ENCODE data around the gene LRRC46. TPM values are rescaled to one million over a fixed set of nuclear protein-coding genes. Genes with fewer than 3 reads are reported as not detected.

Gene LRRC46, protein sequence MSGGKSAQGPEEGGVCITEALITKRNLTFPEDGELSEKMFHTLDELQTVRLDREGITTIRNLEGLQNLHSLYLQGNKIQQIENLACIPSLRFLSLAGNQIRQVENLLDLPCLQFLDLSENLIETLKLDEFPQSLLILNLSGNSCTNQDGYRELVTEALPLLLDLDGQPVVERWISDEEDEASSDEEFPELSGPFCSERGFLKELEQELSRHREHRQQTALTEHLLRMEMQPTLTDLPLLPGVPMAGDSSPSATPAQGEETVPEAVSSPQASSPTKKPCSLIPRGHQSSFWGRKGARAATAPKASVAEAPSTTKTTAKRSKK
- total RNA-seq: 1 to 10 TPM in 2 of 4 donors, under 1 TPM in 1, not detected in 1; 0.44 to 3.2 (median 2.0) TPM

DNA sequence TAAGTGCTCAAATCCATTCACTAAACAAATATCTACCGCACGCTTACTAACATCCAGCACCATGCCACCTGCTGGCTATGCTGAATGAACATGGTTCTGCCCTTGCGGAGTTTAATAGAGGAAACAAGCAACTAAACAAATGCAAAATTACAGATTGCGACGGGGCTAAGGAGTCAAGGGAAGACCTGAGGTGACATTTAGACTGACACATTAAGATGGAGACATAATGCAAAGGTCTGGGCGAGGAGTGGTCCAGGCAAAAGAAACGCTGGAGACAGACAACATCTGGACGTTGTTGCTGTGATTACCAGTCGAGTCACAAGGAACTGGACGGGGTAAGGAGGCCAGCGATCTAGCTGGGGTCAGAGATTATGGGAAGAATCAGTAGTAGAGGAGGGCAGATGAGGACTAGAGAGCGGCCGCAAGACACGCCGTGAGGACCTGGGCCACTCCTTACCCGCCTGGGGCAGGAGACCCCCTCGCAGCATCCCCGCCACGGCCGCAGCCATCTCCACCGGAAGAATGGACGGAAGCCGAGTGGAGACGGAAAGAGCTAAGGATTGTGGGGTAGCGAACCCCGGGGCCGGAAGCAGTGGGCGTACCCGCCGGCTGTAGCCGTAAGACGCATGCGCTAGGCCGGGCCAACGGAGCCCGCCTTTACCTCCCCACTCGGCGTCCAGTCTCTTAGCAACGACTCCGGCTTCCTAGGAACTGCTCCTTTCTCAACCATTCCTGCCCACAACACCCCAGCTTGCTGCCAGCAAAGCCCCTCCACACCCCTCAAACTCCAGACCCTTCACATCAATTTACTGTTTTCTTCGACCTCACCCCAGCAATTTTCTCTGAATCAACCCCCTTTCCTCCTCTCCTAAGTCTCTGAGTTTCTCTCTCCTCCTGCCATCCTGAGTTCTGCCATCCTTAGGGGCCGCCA is at the start of gene LRRC46, which contains the start of gene MRPL10:
LRRC46 (plus strand) TSS at position 668 of the 931 bp plus-strand sequence. CDS start 320 bp downstream, outside the sequence.
MRPL10 (minus strand) TSS at position 539 of the 931 bp plus-strand sequence; CDS start at position 509, 30 bp downstream.
- TF ChIP-seq, protein P1, sequence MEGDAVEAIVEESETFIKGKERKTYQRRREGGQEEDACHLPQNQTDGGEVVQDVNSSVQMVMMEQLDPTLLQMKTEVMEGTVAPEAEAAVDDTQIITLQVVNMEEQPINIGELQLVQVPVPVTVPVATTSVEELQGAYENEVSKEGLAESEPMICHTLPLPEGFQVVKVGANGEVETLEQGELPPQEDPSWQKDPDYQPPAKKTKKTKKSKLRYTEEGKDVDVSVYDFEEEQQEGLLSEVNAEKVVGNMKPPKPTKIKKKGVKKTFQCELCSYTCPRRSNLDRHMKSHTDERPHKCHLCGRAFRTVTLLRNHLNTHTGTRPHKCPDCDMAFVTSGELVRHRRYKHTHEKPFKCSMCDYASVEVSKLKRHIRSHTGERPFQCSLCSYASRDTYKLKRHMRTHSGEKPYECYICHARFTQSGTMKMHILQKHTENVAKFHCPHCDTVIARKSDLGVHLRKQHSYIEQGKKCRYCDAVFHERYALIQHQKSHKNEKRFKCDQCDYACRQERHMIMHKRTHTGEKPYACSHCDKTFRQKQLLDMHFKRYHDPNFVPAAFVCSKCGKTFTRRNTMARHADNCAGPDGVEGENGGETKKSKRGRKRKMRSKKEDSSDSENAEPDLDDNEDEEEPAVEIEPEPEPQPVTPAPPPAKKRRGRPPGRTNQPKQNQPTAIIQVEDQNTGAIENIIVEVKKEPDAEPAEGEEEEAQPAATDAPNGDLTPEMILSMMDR (IDR thresholded peaks at IDR 0.05): peak in 1 of 6 experiments; percentile 26
- TF ChIP-seq POLR2A (IDR thresholded peaks at IDR 0.05): peak in 1 of 2 donors; percentile 77
- Histone ChIP-seq H3K4me1 (peaks cover 11 to 16% of the 10 kb centered on the region in 2 donors), H3K9me3 (no peaks in the 10 kb centered on the region), H3K36me3 (peaks cover 14 to 21% of the 10 kb centered on the region in 2 donors), H3K27ac (peak within 1 kb of the TSS in 1 of 3 donors; percentile 57), H3K27me3 (no peaks in the 10 kb centered on the region), H3K4me3 (replicated peaks in 1 of 3) (peak within 1 kb of the TSS; percentile 36 to 83 (median 77))
- 0 to 1% methylated on average over 36 to 42 of the region's 42 CpGs for WGBS, 2 donors
- DNase-seq: peak; percentile 92 to 93
- intact Hi-C loops (cut with DNase I): no loop called here

DNA sequence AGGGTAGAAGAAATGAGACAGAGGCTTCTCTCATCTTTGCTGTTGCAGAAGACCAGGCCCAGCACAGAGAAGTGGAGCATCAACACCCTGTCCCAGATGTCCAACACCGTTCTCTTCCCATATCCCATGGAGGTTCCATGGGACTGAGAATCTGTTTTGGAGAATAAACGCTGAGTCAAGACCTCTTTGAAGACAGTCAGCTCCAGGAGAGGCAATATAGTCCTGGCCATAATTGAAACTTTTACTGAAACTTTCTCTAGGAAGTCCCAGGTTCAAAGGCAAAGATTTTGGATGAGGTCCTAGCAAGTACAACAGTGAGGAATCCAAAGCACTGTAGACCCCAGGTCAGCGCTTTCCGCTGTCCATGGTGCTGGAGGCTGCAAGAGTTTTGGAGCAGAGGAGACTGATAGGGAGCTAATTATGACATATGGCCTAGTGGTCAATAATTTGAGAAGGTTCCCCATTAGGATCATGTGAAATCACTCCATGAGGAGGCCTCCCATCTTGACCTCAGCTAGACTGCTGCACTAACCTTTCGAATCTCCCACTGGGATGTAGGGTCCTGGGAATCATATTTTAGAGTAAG is 45.8 kb upstream of the LRRC46 start:
- H3K4me1 ChIP-seq: peaks cover 0 to 8% of the 10 kb centered on the region in 2 donors
- DNase-seq: peak in 1 of 2 donors; percentile 32
- 33 to 40% methylated on average over 5 of the region's 5 CpGs for WGBS, 2 donors
- H3K9me3 ChIP-seq: no peaks in the 10 kb centered on the region
- no peak for TF ChIP-seq POLR2A (IDR thresholded peaks at IDR 0.05)
- TF ChIP-seq, protein P1 (IDR thresholded peaks at IDR 0.05): no peak
- no peak overlapping the region for H3K4me3 ChIP-seq (replicated peaks in 1 of 3)
- peaks cover 3% of the 10 kb centered on the region for H3K27me3 ChIP-seq
- no peaks in the 10 kb centered on the region for H3K36me3 ChIP-seq
- no peak overlapping the region for H3K27ac ChIP-seq
- intact Hi-C loops (cut with DNase I): no loop called here

DNA sequence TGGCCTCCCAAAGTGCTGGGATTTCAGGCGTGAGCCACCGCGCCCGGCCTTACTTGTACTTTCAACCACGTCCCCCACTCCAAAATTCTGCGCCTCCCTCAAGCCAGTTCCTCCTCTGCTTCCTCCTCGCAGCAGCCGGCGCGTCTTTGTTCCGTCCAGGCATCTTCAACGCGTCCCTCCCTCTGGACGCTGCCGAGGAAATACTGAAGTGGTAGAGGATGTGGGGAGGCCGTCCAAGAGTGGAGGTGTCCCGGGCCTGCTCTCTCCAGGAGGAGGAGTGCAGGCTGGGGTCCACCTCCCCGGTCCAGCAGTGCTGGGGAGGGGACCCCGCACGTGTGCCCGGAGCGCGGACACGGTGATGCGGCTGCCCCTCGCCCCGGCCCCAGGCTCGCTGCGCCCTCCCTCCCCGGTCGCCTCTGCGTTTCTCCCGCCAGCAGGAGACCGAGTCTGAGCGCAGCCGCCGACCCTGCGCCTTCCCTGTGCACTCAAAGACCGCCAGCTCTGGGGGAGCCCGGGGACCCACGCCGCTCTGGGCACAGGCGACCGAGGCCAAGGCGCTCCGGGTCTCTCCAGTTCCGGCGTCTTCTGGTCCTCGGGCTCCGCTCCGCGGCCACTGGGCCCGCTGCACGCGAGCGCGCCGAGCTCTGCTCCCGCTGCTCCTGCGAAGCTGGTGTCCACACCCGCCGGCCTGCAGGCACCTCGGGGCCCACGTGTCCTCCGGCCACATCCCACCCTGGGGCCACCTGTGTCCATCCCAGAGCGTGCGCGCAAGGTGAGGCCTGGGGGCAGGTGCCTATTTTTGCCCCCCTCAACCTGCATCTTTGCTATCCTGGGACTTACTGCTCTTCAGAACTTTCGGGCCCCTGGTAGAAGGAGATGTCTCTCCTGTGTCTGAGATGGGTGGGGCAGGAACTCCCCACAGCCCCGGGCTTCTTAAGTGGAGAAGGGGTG is 41.6 kb upstream of the LRRC46 start:
- no peaks in the 10 kb centered on the region for H3K9me3 ChIP-seq
- peaks cover 11% of the 10 kb centered on the region for H3K27me3 ChIP-seq
- peak; percentile 46 to 50 for DNase-seq
- no peak overlapping the region for H3K27ac ChIP-seq
- H3K36me3 ChIP-seq: no peaks in the 10 kb centered on the region
- 6 to 11% methylated on average over 21 to 22 of the region's 70 CpGs for WGBS, 2 donors
- H3K4me1 ChIP-seq: peaks cover 0 to 8% of the 10 kb centered on the region in 2 donors
- TF ChIP-seq POLR2A (IDR thresholded peaks at IDR 0.05): no peak
- TF ChIP-seq, protein P1 (IDR thresholded peaks at IDR 0.05): peak in 5 of 6 experiments; percentile 14 to 48 (median 21)
- intact Hi-C loops (cut with DNase I): no loop called here
- H3K4me3 ChIP-seq (replicated peaks in 1 of 3): peak overlapping the region in 1 of 3 donors; percentile 1

DNA sequence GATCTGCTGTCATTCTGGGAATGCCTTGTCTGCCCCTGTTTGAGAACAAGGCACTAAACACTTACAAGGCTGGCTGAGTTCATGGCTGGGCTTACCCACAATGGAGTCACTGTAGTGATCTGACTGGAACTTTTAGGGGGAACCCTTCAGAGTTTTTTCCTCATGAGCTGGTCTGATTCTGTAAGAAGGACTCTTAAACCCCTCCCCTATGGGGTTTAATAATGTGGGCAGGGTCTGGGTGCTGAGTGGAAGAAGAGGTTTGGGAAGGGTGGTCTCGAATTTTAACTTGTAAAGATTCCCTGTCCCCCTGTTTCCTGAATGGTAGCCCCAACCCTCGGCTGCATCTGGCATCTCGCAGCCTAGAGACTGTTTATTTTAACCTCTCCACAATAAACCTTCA is 40.4 kb upstream of the LRRC46 start:
- Histone ChIP-seq H3K4me3 (replicated peaks in 1 of 3) (no peak overlapping the region), H3K27ac (no peak overlapping the region), H3K4me1 (peaks cover 0 to 8% of the 10 kb centered on the region in 2 donors), H3K36me3 (no peaks in the 10 kb centered on the region), H3K9me3 (no peaks in the 10 kb centered on the region), H3K27me3 (peaks cover 11% of the 10 kb centered on the region)
- WGBS, 2 donors: 40 to 45% methylated on average over 3 of the region's 3 CpGs
- DNase-seq: no peak
- intact Hi-C loops (cut with DNase I): no loop called here
- TF ChIP-seq, protein P1 (IDR thresholded peaks at IDR 0.05): no peak
- TF ChIP-seq POLR2A (IDR thresholded peaks at IDR 0.05): no peak

All from thyroid gland (tissue), 4 donors.